Measurements from ENCODE around the gene OPN1LW. TPM values are rescaled to one million over a fixed set of nuclear protein-coding genes. Genes with fewer than 3 reads are reported as not detected.
A peak's percentile ranks its signal among the peaks of the same experiment; 100 is the strongest.
"Not testable (repeated sequence)": the region's sequence is repeated elsewhere in the genome, so short reads cannot be mapped to it uniquely, and the experiment has no call there.

OPN1LW gene
- total RNA-seq = not detected
- polyA plus RNA-seq = not detected

GRCh38 chrX:154144010-154144409, at the start of gene OPN1LW:
OPN1LW (plus strand) TSS chrX:154144243; CDS start chrX:154144284, 41 bp downstream.
- intact Hi-C loops (cut with DNase I); H3K4me3 ChIP-seq; H3K36me3 ChIP-seq; H3K9me3 ChIP-seq; H3K4me1 ChIP-seq; H3K27me3 ChIP-seq; H3K27ac ChIP-seq: not testable (repeated sequence)
- peak; percentile 41 for DNase-seq
- 93 to 94% methylated on average over 12 of the region's 15 CpGs for WGBS, 2 donors

- Histone ChIP-seq H3K9me3 (no peaks in the 10 kb centered on the region), H3K27ac (peak overlapping the region in 2 of 4 donors; percentile 95 to 100), H3K36me3 (no peaks in the 10 kb centered on the region), H3K4me3 (peak overlapping the region in 2 of 4 donors; percentile 8 to 81), H3K27me3 (no peaks in the 10 kb centered on the region), H3K4me1 (peaks cover 0 to 49% (median 32%) of the 10 kb centered on the region in 4 donors)
- WGBS, 2 donors = 51 to 52% methylated on average over 6 of the region's 6 CpGs
- DNase-seq = no peak
- intact Hi-C loops (cut with DNase I) = loop anchor here (5.0 kb wide), 2 partner anchors 43 to 83 kb away; no protein-coding TSS in a partner anchor
- TF ChIP-seq POLR2A (IDR thresholded peaks at IDR 0.05) (no peak), EP300 (IDR thresholded peaks at IDR 0.05) (no peak), CTCF (IDR thresholded peaks at IDR 0.05) (no peak), POLR2AphosphoS5 (IDR thresholded peaks at IDR 0.05) (no peak)
These were observed 49.2 kb upstream of the OPN1LW start for GRCh38 chrX:154094833-154095232.

- intact Hi-C loops (cut with DNase I) = loop anchor here (5.0 kb wide), 2 partner anchors 44 to 84 kb away; no protein-coding TSS in a partner anchor
- Histone ChIP-seq H3K4me1 (peaks cover 0 to 49% (median 30%) of the 10 kb centered on the region in 4 donors), H3K9me3 (no peaks in the 10 kb centered on the region), H3K4me3 (peak overlapping the region; percentile 64 to 81 (median 74)), H3K27ac (peak overlapping the region; percentile 95 to 100 (median 98)), H3K36me3 (no peaks in the 10 kb centered on the region), H3K27me3 (no peaks in the 10 kb centered on the region)
- 13 to 14% methylated on average over 31 of the region's 31 CpGs for WGBS, 2 donors
- no peak for DNase-seq
- TF ChIP-seq POLR2A (IDR thresholded peaks at IDR 0.05) (no peak), EP300 (IDR thresholded peaks at IDR 0.05) (no peak), POLR2AphosphoS5 (IDR thresholded peaks at IDR 0.05) (no peak), CTCF (IDR thresholded peaks at IDR 0.05) (no peak)
These were observed 47.7 kb upstream of the OPN1LW start for GRCh38 chrX:154096140-154097002.

DNA sequence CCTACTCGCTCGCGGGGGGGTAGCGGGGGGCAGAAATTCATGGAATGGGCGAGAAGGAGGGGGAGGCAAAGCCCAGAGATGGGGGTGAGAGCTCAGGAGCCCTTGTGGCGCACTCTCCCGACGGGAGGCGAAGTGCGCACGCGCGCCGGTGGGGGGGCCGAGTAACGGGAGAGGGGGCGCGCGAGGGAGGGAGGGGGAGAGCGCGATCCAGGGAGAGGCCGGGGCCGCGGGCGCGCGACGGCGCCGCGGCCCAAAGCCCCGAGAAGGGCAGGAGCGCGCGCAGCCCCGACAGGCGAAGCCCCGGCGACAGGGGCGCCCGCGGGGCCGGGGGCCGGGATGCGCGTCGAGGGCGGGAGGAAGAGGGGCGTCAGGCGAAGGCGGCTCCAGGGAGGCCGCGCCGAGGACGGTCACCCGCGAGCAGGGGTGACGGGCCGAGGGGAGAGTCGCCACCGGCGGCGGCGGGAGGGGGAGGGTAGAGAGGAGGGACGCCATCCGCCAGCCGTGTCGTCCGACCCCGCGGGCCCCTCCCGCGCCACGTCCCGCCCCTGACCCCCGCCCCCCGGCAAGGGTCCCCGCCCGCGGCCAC, 46.9 kb upstream of the OPN1LW start:
- peak; percentile 90 for DNase-seq
- Histone ChIP-seq H3K9me3 (no peaks in the 10 kb centered on the region), H3K36me3 (no peaks in the 10 kb centered on the region), H3K4me3 (peak overlapping the region; percentile 64 to 81 (median 74)), H3K27me3 (no peaks in the 10 kb centered on the region), H3K27ac (peak overlapping the region; percentile 95 to 100 (median 98)), H3K4me1 (peaks cover 0 to 46% (median 27%) of the 10 kb centered on the region in 4 donors)
- intact Hi-C loops (cut with DNase I) = loop anchor here (5.0 kb wide), 2 partner anchors 45 to 85 kb away; no protein-coding TSS in a partner anchor
- WGBS, 2 donors = 1% methylated on average over 64 to 80 of the region's 80 CpGs
- TF ChIP-seq EP300 (IDR thresholded peaks at IDR 0.05) (no peak), CTCF (IDR thresholded peaks at IDR 0.05) (no peak), POLR2AphosphoS5 (IDR thresholded peaks at IDR 0.05) (peak in 3 of 4 donors; percentile 34 to 63 (median 48))

All from sigmoid colon (tissue), 7 donors.